HepG2 (cell line): ENCODE results near the gene PHC1. TPM values are rescaled to one million over a fixed set of nuclear protein-coding genes. Genes with fewer than 3 reads are reported as not detected.

Source experiments
- ARID4A ChIP-seq: sonication (generic); formaldehyde crosslinking; IDR thresholded peaks from 2 replicates; pipeline ENCODE4 v1.5.0; 2020; ENCODE audit warnings: mild to moderate bottlenecking, missing genetic modification reagents, borderline replicate concordance
- CHD4 ChIP-seq: fragments of 200-600 bp; sonication (generic); IDR thresholded peaks from 2 replicates; pipeline ENCODE4 v1.7.0; 2017; ENCODE audit warnings: mild to moderate bottlenecking, low read length, borderline replicate concordance
- DRAP1 ChIP-seq: IDR thresholded peaks from 2 replicates; pipeline ENCODE4 v1.6.1; 2016; ENCODE audit warnings: missing genetic modification reagents, missing compliant biosample characterization
- DZIP1 ChIP-seq: sonication (generic); formaldehyde crosslinking; IDR thresholded peaks from 2 replicates; pipeline ENCODE4 v1.5.0; 2020; ENCODE audit warnings: mild to moderate bottlenecking, missing genetic modification reagents
- GTF2F1 ChIP-seq: fragments of 150-350 bp; IDR thresholded peaks from 2 replicates; pipeline ENCODE4 v1.6.1; 2014; ENCODE audit warnings: low read length
- JARID2 ChIP-seq: sonication (generic); formaldehyde crosslinking; IDR thresholded peaks from 2 replicates; pipeline ENCODE4 v1.8.1; 2023; ENCODE audit warnings: missing genetic modification reagents, inconsistent platforms; ENCODE audit not compliant: insufficient replicate concordance
- MIER3 ChIP-seq: IDR thresholded peaks from 2 replicates; pipeline ENCODE4 v1.6.1; 2016; ENCODE audit warnings: missing compliant biosample characterization, borderline replicate concordance
- MTF1 ChIP-seq: sonication (generic); formaldehyde crosslinking; IDR thresholded peaks from 2 replicates; pipeline ENCODE4 v1.5.0; 2020; ENCODE audit warnings: missing genetic modification reagents
- NFRKB ChIP-seq: fragments of 450-650 bp; IDR thresholded peaks from 2 replicates; pipeline ENCODE4 v1.6.1; 2017
- SIX4 ChIP-seq: sonication (generic); formaldehyde crosslinking; IDR thresholded peaks from 2 replicates; pipeline ENCODE4 v1.4.0; 2020; ENCODE audit warnings: missing genetic modification reagents
- SMARCC2 ChIP-seq: fragments of 450-650 bp; IDR thresholded peaks from 2 replicates; pipeline ENCODE4 v1.6.1; 2017; ENCODE audit warnings: antibody characterized with exemption, mild to moderate bottlenecking
- ZNF354B ChIP-seq: sonication (generic); formaldehyde crosslinking; IDR thresholded peaks from 2 replicates; pipeline ENCODE4 v1.8.0; 2022; ENCODE audit warnings: mild to moderate bottlenecking, missing genetic modification reagents
- ZNF503 ChIP-seq: sonication (generic); formaldehyde crosslinking; IDR thresholded peaks from 2 replicates; pipeline ENCODE4 v1.4.0; 2020; ENCODE audit warnings: missing genetic modification reagents
- ZNF672 ChIP-seq: sonication (generic); formaldehyde crosslinking; IDR thresholded peaks from 2 replicates; pipeline ENCODE4 v1.8.1; 2022; ENCODE audit warnings: missing genetic modification reagents
- ZNF766 ChIP-seq: sonication (generic); formaldehyde crosslinking; IDR thresholded peaks from 2 replicates; pipeline ENCODE4 v1.5.0; 2020; ENCODE audit warnings: missing genetic modification reagents, borderline replicate concordance
- polyA plus RNA-seq, 8 experiments: library from polyadenylated mRNA; depleted of rRNA in 3 of 8; stranded (reverse) in 7 of 8; unstranded in 1 of 8; fragments of >200 nt; fragmentation: Illumina TruSeq in 4 of 8; extraction: Trizol in 4 of 8; gene quantifications; 2 replicates each; pipeline versions ENCODE4 v1.2.1 to v1.2.3, GENCODE V29; 2011 to 2016; ENCODE audit warnings: low read depth in 4 of 8, missing spikeins in 1 of 8, mixed read lengths in 1 of 8; ENCODE audit not compliant: insufficient read depth in 1 of 8
- total RNA-seq, 5 experiments: library from RNA; depleted of rRNA; stranded (reverse); fragments of >200 nt; fragmentation: Illumina TruSeq; extraction: Trizol; gene quantifications; 2 replicates each; pipeline ENCODE4 v1.2.3, GENCODE V29; 2016; ENCODE audit warnings: low read depth in 1 of 5
- TF ChIP-seq, protein P1 (sequence below): fragments of 450-650 bp; IDR thresholded peaks from 2 replicates; pipeline ENCODE4 v1.6.1; 2017

PHC1 gene
- total and polyA plus RNA-seq, 2 of the 13 experiments (the other 11 are each of a cell fraction or from before 2014, with no cell fraction given) = 9.4 to 35.0 TPM

GRCh38 chr12:8949342-8950220, 35.3 kb downstream of the PHC1 start, which contains the start of gene M6PR (continued):
- TF ChIP-seq DRAP1 (CRISPR knock-in tag) = peak; percentile 17; the same call in 1 of the 2 replicates
- no peak for TF ChIP-seq SMARCC2
- no peak; the same call in 1 of the 2 replicates for TF ChIP-seq ZNF766
- no peak for TF ChIP-seq CHD4
- TF ChIP-seq ZNF672 (CRISPR knock-in tag) = no peak
- peak; percentile 70 for TF ChIP-seq SIX4 (CRISPR knock-in tag)
- peak; percentile 58 for TF ChIP-seq JARID2 (CRISPR knock-in tag)
- TF ChIP-seq MTF1 (CRISPR knock-in tag) = no peak; the same call in 1 of the 2 replicates
- TF ChIP-seq ZNF354B (CRISPR knock-in tag) = 0 out of 2 replicates have a peak, but pooled peaks have one; percentile 82
- no peak for TF ChIP-seq NFRKB
- TF ChIP-seq GTF2F1 = no peak
- TF ChIP-seq DZIP1 (CRISPR knock-in tag) = 0 out of 2 replicates have a peak, but pooled peaks have one; percentile 22
- TF ChIP-seq ZNF503 (CRISPR knock-in tag) = peak; percentile 36; the same call in 1 of the 2 replicates
- peak; percentile 84; the same call in 1 of the 2 replicates for TF ChIP-seq ARID4A
- no peak; the same call in 1 of the 2 replicates for TF ChIP-seq MIER3
- TF ChIP-seq, protein P1, sequence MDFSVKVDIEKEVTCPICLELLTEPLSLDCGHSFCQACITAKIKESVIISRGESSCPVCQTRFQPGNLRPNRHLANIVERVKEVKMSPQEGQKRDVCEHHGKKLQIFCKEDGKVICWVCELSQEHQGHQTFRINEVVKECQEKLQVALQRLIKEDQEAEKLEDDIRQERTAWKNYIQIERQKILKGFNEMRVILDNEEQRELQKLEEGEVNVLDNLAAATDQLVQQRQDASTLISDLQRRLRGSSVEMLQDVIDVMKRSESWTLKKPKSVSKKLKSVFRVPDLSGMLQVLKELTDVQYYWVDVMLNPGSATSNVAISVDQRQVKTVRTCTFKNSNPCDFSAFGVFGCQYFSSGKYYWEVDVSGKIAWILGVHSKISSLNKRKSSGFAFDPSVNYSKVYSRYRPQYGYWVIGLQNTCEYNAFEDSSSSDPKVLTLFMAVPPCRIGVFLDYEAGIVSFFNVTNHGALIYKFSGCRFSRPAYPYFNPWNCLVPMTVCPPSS = no peak
